ENCODE measurements around the gene PIGU. TPM values are rescaled to one million over a fixed set of nuclear protein-coding genes. Genes with fewer than 3 reads are reported as not detected.

PIGU gene
- total and polyA plus RNA-seq, 2 donors (not counting 3 experiments of a cell fraction or from before 2014, with no cell fraction given): 20.3 to 81.8 TPM

- POLR2A ChIA-PET: no interaction called here
- DNase-seq (ENCODE audit: low read depth, low spot score): no peak
- Histone ChIP-seq H4K20me1 (replicated peaks; ENCODE audit: control insufficient read depth, extremely low read depth, insufficient read depth, low read length) (no peaks in the 10 kb centered on the region), H3K4me2 (ENCODE audit: insufficient read depth, low read length) (no peak overlapping the region), H3K9me1 (replicated peaks; ENCODE audit: control insufficient read depth, extremely low read depth, insufficient read depth, low read length) (no peaks in the 10 kb centered on the region), H3K4me3 (replicated peaks in 1 of 3; ENCODE audit: insufficient read depth in 1 of 3, low read depth in 1 of 3, low read length in 3 of 3) (no peak overlapping the region), H3K79me2 (ENCODE audit: control insufficient read depth, insufficient read depth, low read length) (no peaks in the 10 kb centered on the region), H3K27me3 (ENCODE audit: control insufficient read depth in 2 of 2, insufficient read depth in 2 of 2, low read length in 2 of 2) (no peaks in the 10 kb centered on the region), H3K9me3 (replicated peaks; ENCODE audit: control insufficient read depth, insufficient read depth, low read length) (no peaks in the 10 kb centered on the region), H3K36me3 (ENCODE audit: control insufficient read depth in 2 of 2, extremely low read depth in 1 of 2, insufficient read depth in 2 of 2, low read length in 2 of 2) (no peaks in the 10 kb centered on the region), H3K4me1 (ENCODE audit: control insufficient read depth, extremely low read depth, insufficient read depth, low read length) (no peaks in the 10 kb centered on the region), H3K27ac (ENCODE audit: insufficient read depth, low read depth, low read length) (no peak overlapping the region), H2AFZ (ENCODE audit: low read depth, low read length) (no peak overlapping the region), H3K9ac (replicated peaks; ENCODE audit: extremely low read depth, insufficient read depth, low read length) (no peak overlapping the region)
- CTCF ChIA-PET: interaction anchor here (1.0 kb wide), 1 partner anchor 11 kb away, joined by 3 read pairs; no protein-coding TSS in a partner anchor
- dilution Hi-C loops (cut with MboI; ENCODE audit: extremely low pct_ligation_motif_present, low sequenced_read_pairs): no loop called here
- BruUV-seq (replicated peaks): no TSS peak
- FAIRE-seq: no peak
- TF ChIP-seq MYC (IDR thresholded peaks at IDR 0.05; ENCODE audit: low read depth, low read length): no peak
- TF ChIP-seq FOS (IDR thresholded peaks at IDR 0.05; ENCODE audit: borderline replicate concordance, insufficient read depth, low read length): no peak
- no peak for TF ChIP-seq POLR2AphosphoS5 (IDR thresholded peaks at IDR 0.05; ENCODE audit: insufficient read depth, low read depth, low read length)
- no peak for TF ChIP-seq CTCF (IDR thresholded peaks at IDR 0.05; ENCODE audit: extremely low read depth in 1 of 2, insufficient read depth in 1 of 2, low read depth in 1 of 2, low read length in 2 of 2)
- TF ChIP-seq JUN (IDR thresholded peaks at IDR 0.05; ENCODE audit: borderline replicate concordance, insufficient read depth, insufficient read length, low read depth): no peak
- TF ChIP-seq MAX (IDR thresholded peaks at IDR 0.05; ENCODE audit: insufficient read depth, insufficient read length): no peak
- TF ChIP-seq GATA2 (IDR thresholded peaks at IDR 0.05; ENCODE audit: insufficient read depth, insufficient read length, low read depth, low read length): no peak
- TF ChIP-seq EZH2 (IDR thresholded peaks at IDR 0.05; ENCODE audit: borderline replicate concordance, low read depth, low read length, severe bottlenecking): no peak
- no peak for TF ChIP-seq POLR2A (IDR thresholded peaks at IDR 0.05; ENCODE audit: low read depth, low read length)
- intact Hi-C loops (cut with micrococcal nuclease): no loop called here
Observed at GRCh38 chr20:34549929-34550305, 127.0 kb downstream of the PIGU start.

Measured in endothelial cell of umbilical vein (primary cell).